B cell (primary cell): ENCODE results near the gene ORMDL2. TPM values are rescaled to one million over a fixed set of nuclear protein-coding genes. Genes with fewer than 3 reads are reported as not detected.

Experiments
- ATAC-seq: fragments of 200-7000 bp; cut with Tn5 transposase; one replicate; pipeline ENCODE4 v1.10.0; 2021; ENCODE audit warnings: low read depth, mild to moderate bottlenecking, moderate number of reproducible peaks, moderate library complexity
- CTCF ChIA-PET: fragments of 350-600 bp; sonication (Branson Sonifier 250); formaldehyde crosslinking; loops from one replicate; lab custom pipeline; 2021; ENCODE audit warnings: antibody characterized with exemption, inconsistent platforms; lab: Charles Lee
- POLR2A ChIA-PET: fragments of 350-600 bp; sonication (Branson Sonifier 250); formaldehyde crosslinking; loops from one replicate; lab custom pipeline; 2021; ENCODE audit warnings: antibody characterized with exemption; lab: Charles Lee
- DNase-seq: peaks from one replicate; pipeline ENCODE4 v3.0.0; 2013
- H2AFZ ChIP-seq: 2 replicates; pipeline ENCODE4 v1.6.1; 2012; ENCODE audit warnings: mild to moderate bottlenecking, low read depth, low read length; ENCODE audit not compliant: insufficient read depth, poor library complexity, severe bottlenecking
- H3K27ac ChIP-seq, 2 donors: 1 replicate in 1 of 2; 2 replicates in 1 of 2; pipeline ENCODE4 v1.5.1; 2012 to 2013; ENCODE audit warnings: low read length in 2 of 2, mild to moderate bottlenecking in 2 of 2, moderate library complexity in 1 of 2
- H3K27me3 ChIP-seq, 4 experiments: fragments of 200-600 bp in 1 of 4; sonication (generic) in 1 of 4; replicated peaks in 1 of 4; 1 replicate in 2 of 4; 2 replicates in 2 of 4; pipeline versions ENCODE4 v1.6.1 to v1.7.0; 2013 to 2016; ENCODE audit warnings: low read length in 3 of 4, mild to moderate bottlenecking in 2 of 4, mixed read lengths in 1 of 4, moderate library complexity in 1 of 4; ENCODE audit not compliant: insufficient read depth in 4 of 4, control insufficient read depth in 3 of 4; ENCODE audit errors: control extremely low read depth in 1 of 4
- H3K36me3 ChIP-seq, 2 experiments: replicated peaks in 1 of 2; 1 replicate in 1 of 2; 2 replicates in 1 of 2; pipeline versions ENCODE4 v1.6.1 to v1.7.1; 2013; ENCODE audit warnings: low read length in 1 of 2; ENCODE audit not compliant: insufficient read depth in 2 of 2, control insufficient read depth in 1 of 2; ENCODE audit errors: control extremely low read depth in 1 of 2, extremely low read depth in 1 of 2
- H3K4me1 ChIP-seq, 2 donors: fragments of 200-600 bp in 1 of 2; sonication (generic) in 1 of 2; 1 replicate in 1 of 2; 2 replicates in 1 of 2; pipeline versions ENCODE4 v1.5.1 to v1.6.1; 2013 to 2017; ENCODE audit warnings: low read length in 2 of 2; ENCODE audit not compliant: control insufficient read depth in 2 of 2, insufficient read depth in 2 of 2
- H3K4me2 ChIP-seq: replicated peaks from 2 replicates; pipeline ENCODE3; 2012; ENCODE audit warnings: mild to moderate bottlenecking, low read depth, low read length; ENCODE audit not compliant: poor library complexity, severe bottlenecking
- H3K4me3 ChIP-seq, 5 experiments: fragments of 200-600 bp in 1 of 5; sonication (generic) in 1 of 5; 1 replicate in 3 of 5; 2 replicates in 2 of 5; pipeline versions ENCODE4 v1.5.1 to v1.7.0; 2011 to 2016; ENCODE audit warnings: low read length in 4 of 5, mild to moderate bottlenecking in 4 of 5, low read depth in 2 of 5, control low read depth in 1 of 5, moderate library complexity in 1 of 5; ENCODE audit not compliant: insufficient read depth in 1 of 5; ENCODE audit errors: control extremely low read depth in 1 of 5, extremely low read depth in 1 of 5
- H3K79me2 ChIP-seq: fragments of 200-600 bp; sonication (generic); one replicate; pipeline ENCODE4 v1.6.0; 2016; ENCODE audit warnings: low read length; ENCODE audit not compliant: control insufficient read depth, insufficient read depth
- H3K9ac ChIP-seq: fragments of 200-600 bp; sonication (generic); 2 replicates; pipeline ENCODE4 v1.6.1; 2017; ENCODE audit warnings: mild to moderate bottlenecking, low read length, moderate library complexity
- H3K9me3 ChIP-seq, 3 donors: one replicate each; pipeline versions ENCODE4 v1.6.1 to v1.7.1; 2013; ENCODE audit warnings: low read length in 2 of 3; ENCODE audit not compliant: control insufficient read depth in 2 of 3, insufficient read depth in 1 of 3; ENCODE audit errors: control extremely low read depth in 1 of 3
- H4K20me1 ChIP-seq: 2 replicates; pipeline ENCODE4 v1.6.0; 2012; ENCODE audit warnings: mild to moderate bottlenecking, low read length; ENCODE audit not compliant: insufficient read depth, control insufficient read depth, poor library complexity, severe bottlenecking
- H3K27ac Mint-ChIP-seq: one replicate; pipeline ENCODE4 v1.8.0; 2021; ENCODE audit warnings: mixed read lengths
- H3K27me3 Mint-ChIP-seq: one replicate; pipeline ENCODE4 v1.8.0; 2021; ENCODE audit warnings: mixed read lengths
- H3K4me1 Mint-ChIP-seq: one replicate; pipeline ENCODE4 v1.8.0; 2021; ENCODE audit warnings: mixed read lengths
- H3K4me3 Mint-ChIP-seq: one replicate; pipeline ENCODE4 v1.8.0; 2021; ENCODE audit warnings: mixed read lengths
- H3K9me3 Mint-ChIP-seq: one replicate; pipeline ENCODE4 v1.8.0; 2022; ENCODE audit warnings: mixed read lengths; ENCODE audit not compliant: insufficient read depth
- EZH2 ChIP-seq: IDR thresholded peaks from 2 replicates; pipeline ENCODE4 v1.6.1; 2012; ENCODE audit warnings: borderline replicate concordance, low read depth, mild to moderate bottlenecking, moderate library complexity, low read length; ENCODE audit not compliant: insufficient read depth, poor library complexity, severe bottlenecking
- WGBS: methylation state at CpG from one replicate; pipeline ENCODE4 v1.1.5; 2013; ENCODE audit warnings: missing lambda C conversion rate; ENCODE audit not compliant: insufficient coverage; 5-methylcytosine and 5-hydroxymethylcytosine counted together
- intact Hi-C: fragments of 100-400 bp; cut with micrococcal nuclease; formaldehyde crosslinking; loops from one replicate; pipeline ENCODE4 v1.10.0; 2022
- polyA plus RNA-seq: library from polyadenylated mRNA; depleted of rRNA; stranded (reverse); fragments of >200 nt; gene quantifications from 2 replicates; pipeline ENCODE4 v1.2.3, GENCODE V29; 2012
- total RNA-seq, 2 donors: library from RNA; stranded (reverse); fragments of 120-200 nt in 1 of 2; gene quantifications; 1 replicate in 1 of 2; 2 replicates in 1 of 2; pipeline versions ENCODE4 v1.2.3 to v1.2.4, GENCODE V29; 2013 to 2022
- TF ChIP-seq, protein P1 (sequence below): fragments of 200-600 bp; IDR thresholded peaks from one replicate; pipeline ENCODE4 v1.8.0; 2022; ENCODE audit warnings: antibody characterized with exemption, mild to moderate bottlenecking

ORMDL2 gene
- total and polyA plus RNA-seq, 2 donors (not counting 1 experiment from before 2014, with no cell fraction given): 22.7 to 41.9 TPM

GRCh38 chr12:55827806-55828205 lies 10.0 kb downstream of the ORMDL2 start:
- H2AFZ ChIP-seq: no peak overlapping the region
- peaks cover 0 to 12% of the 10 kb centered on the region in 2 experiments for H3K36me3 ChIP-seq
- H3K4me1 ChIP-seq: peaks cover 36 to 52% of the 10 kb centered on the region in 2 donors
- WGBS: 95% methylated on average over 10 of the region's 15 CpGs
- no peak for TF ChIP-seq EZH2
- TF ChIP-seq, protein P1, sequence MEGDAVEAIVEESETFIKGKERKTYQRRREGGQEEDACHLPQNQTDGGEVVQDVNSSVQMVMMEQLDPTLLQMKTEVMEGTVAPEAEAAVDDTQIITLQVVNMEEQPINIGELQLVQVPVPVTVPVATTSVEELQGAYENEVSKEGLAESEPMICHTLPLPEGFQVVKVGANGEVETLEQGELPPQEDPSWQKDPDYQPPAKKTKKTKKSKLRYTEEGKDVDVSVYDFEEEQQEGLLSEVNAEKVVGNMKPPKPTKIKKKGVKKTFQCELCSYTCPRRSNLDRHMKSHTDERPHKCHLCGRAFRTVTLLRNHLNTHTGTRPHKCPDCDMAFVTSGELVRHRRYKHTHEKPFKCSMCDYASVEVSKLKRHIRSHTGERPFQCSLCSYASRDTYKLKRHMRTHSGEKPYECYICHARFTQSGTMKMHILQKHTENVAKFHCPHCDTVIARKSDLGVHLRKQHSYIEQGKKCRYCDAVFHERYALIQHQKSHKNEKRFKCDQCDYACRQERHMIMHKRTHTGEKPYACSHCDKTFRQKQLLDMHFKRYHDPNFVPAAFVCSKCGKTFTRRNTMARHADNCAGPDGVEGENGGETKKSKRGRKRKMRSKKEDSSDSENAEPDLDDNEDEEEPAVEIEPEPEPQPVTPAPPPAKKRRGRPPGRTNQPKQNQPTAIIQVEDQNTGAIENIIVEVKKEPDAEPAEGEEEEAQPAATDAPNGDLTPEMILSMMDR: no peak
- H3K9ac ChIP-seq: no peak overlapping the region
- CTCF ChIA-PET: interaction anchor here (3.8 kb wide), 1 partner anchor 9 kb away, joined by 39 read pairs; the partner anchor contains the start of genes ORMDL2 and SARNP
- no peaks in the 10 kb centered on the region for H3K9me3 Mint-ChIP-seq
- H3K79me2 ChIP-seq: peaks cover 38% of the 10 kb centered on the region
- H3K27me3 Mint-ChIP-seq: no peaks in the 10 kb centered on the region
- H3K27ac ChIP-seq: peak overlapping the region in 1 of 2 donors; percentile 83
- DNase-seq: no peak
- H3K27me3 ChIP-seq: no peaks in the 10 kb centered on the region
- ATAC-seq: no peak
- H3K4me3 ChIP-seq: no peak overlapping the region
- peaks cover 53% of the 10 kb centered on the region for H3K4me1 Mint-ChIP-seq
- no peaks in the 10 kb centered on the region for H3K9me3 ChIP-seq
- H3K27ac Mint-ChIP-seq: peak overlapping the region; percentile 86
- intact Hi-C loops: loop anchor here (5.0 kb wide), 1 partner anchor 289 kb away; the partner anchor contains the start of genes RPL41 and ZC3H10
- POLR2A ChIA-PET: interaction anchor here (0.7 kb wide), 2 partner anchors 10 to 1558 kb away, joined by 3 to 4 read pairs; partner anchors contain the start of genes ORMDL2 and SARNP
- peak overlapping the region; percentile 89 for H3K4me2 ChIP-seq
- H3K4me3 Mint-ChIP-seq: peak overlapping the region; percentile 99
- no peaks in the 10 kb centered on the region for H4K20me1 ChIP-seq

GRCh38 chr12:55828357-55828756 lies 10.5 kb downstream of the ORMDL2 start:
- peak overlapping the region; percentile 81 for H2AFZ ChIP-seq
- H3K4me1 ChIP-seq: peaks cover 36 to 52% of the 10 kb centered on the region in 2 donors
- ChIA-PET POLR2A (interaction anchor here (3.0 kb wide), 1 partner anchor 9 kb away, joined by 53 read pairs; the partner anchor contains the start of genes ORMDL2 and SARNP), CTCF (interaction anchor here (1.4 to 3.8 kb wide), 2 partner anchors 10 to 100 kb away, joined by 6 to 39 read pairs; partner anchors contain the start of genes ORMDL2 and SARNP)
- H3K79me2 ChIP-seq: peaks cover 38% of the 10 kb centered on the region
- no peak for TF ChIP-seq EZH2
- TF ChIP-seq, protein P1: no peak
- H3K4me2 ChIP-seq: peak overlapping the region; percentile 89
- H3K27ac Mint-ChIP-seq: peak overlapping the region; percentile 86
- peaks cover 0 to 7% of the 10 kb centered on the region in 2 experiments for H3K36me3 ChIP-seq
- no peaks in the 10 kb centered on the region for H4K20me1 ChIP-seq
- no peaks in the 10 kb centered on the region for H3K27me3 Mint-ChIP-seq
- H3K4me3 ChIP-seq: peak overlapping the region in 3 of 5 experiments; percentile 68 to 84 (median 76)
- H3K27ac ChIP-seq: peak overlapping the region; percentile 57 to 83
- H3K9ac ChIP-seq: peak overlapping the region; percentile 77
- WGBS: 100% methylated on average over 2 of the region's 5 CpGs
- DNase-seq: peak; percentile 18
- H3K4me1 Mint-ChIP-seq: peaks cover 53% of the 10 kb centered on the region
- H3K27me3 ChIP-seq: no peaks in the 10 kb centered on the region
- H3K9me3 Mint-ChIP-seq: no peaks in the 10 kb centered on the region
- ATAC-seq: no peak
- no peaks in the 10 kb centered on the region for H3K9me3 ChIP-seq
- intact Hi-C loops: loop anchor here (5.0 kb wide), 1 partner anchor 289 kb away; the partner anchor contains the start of genes RPL41 and ZC3H10
- peak overlapping the region; percentile 99 for H3K4me3 Mint-ChIP-seq
